Kidney (tissue), 14 donors: ENCODE measurements around the gene DEPDC1B. TPM values are rescaled to one million over a fixed set of nuclear protein-coding genes. Genes with fewer than 3 reads are reported as not detected.
"Not testable (repeated sequence)": the region's sequence is repeated elsewhere in the genome, so short reads cannot be mapped to it uniquely, and the experiment has no call there.

Experiments
- DNase-seq, 5 donors: peaks; one replicate each; pipeline ENCODE4 v3.0.0-alpha.2; 2013 to 2020
- FAIRE-seq: peaks from 2 replicates; lab custom pipeline; 2012; peaks lifted over from hg19 to GRCh38; lab: Jason Lieb, UNC
- H3K27ac ChIP-seq, 2 donors: one replicate each; pipeline ENCODE4 v1.7.0; 2013; ENCODE audit warnings: low read depth in 2 of 2, low read length in 2 of 2, inconsistent platforms in 1 of 2
- H3K27me3 ChIP-seq: one replicate; pipeline ENCODE4 v1.7.1; 2013; ENCODE audit warnings: low read length, inconsistent platforms; ENCODE audit not compliant: control insufficient read depth, insufficient read depth
- H3K36me3 ChIP-seq, 3 donors: one replicate each; pipeline versions ENCODE4 v1.7.0 to v1.7.1; 2013; ENCODE audit warnings: low read length in 3 of 3, control low read depth in 1 of 3, inconsistent platforms in 1 of 3; ENCODE audit not compliant: insufficient read depth in 3 of 3, control insufficient read depth in 2 of 3
- H3K4me1 ChIP-seq, 3 donors: one replicate each; pipeline versions ENCODE4 v1.7.0 to v1.7.1; 2013; ENCODE audit warnings: low read length in 3 of 3, inconsistent platforms in 1 of 3, low read depth in 1 of 3; ENCODE audit not compliant: control insufficient read depth in 2 of 3, insufficient read depth in 2 of 3
- H3K4me3 ChIP-seq, 3 donors: one replicate each; pipeline versions ENCODE4 v1.7.0 to v1.8.1; 2013; ENCODE audit warnings: low read length in 3 of 3, control low read depth in 1 of 3, inconsistent platforms in 1 of 3
- H3K9ac ChIP-seq, 3 donors: one replicate each; pipeline versions ENCODE4 v1.7.0 to v1.7.1; 2013; ENCODE audit warnings: low read length in 3 of 3, control low read depth in 1 of 3, inconsistent platforms in 1 of 3
- H3K9me3 ChIP-seq, 3 donors: one replicate each; pipeline versions ENCODE4 v1.7.0 to v1.7.1; 2013; ENCODE audit warnings: low read length in 3 of 3, control low read depth in 1 of 3, inconsistent platforms in 1 of 3; ENCODE audit not compliant: control insufficient read depth in 2 of 3, insufficient read depth in 1 of 3
- intact Hi-C: fragments of 100-400 bp; cut with DNase I; formaldehyde crosslinking; loops from one replicate; pipeline ENCODE4 v1.11.1; 2022
- polyA plus RNA-seq: library from polyadenylated mRNA; stranded (reverse); fragments of 350-450 nt; fragmentation: Illumina TruSeq; extraction: RNeasy Lipid Tissue Mini Kit (QIAGEN cat#74804); gene quantifications from one replicate; pipeline ENCODE4 v1.2.3, GENCODE V29; 2014; ENCODE audit warnings: low read depth, low replicate concordance; ENCODE audit not compliant: insufficient read depth
- total RNA-seq: library from RNA; stranded (reverse); fragmentation: NEBNext Ultra II Directional; extraction: Animal tissue kit (Norgen Biotek cat#: 25700); gene quantifications from one replicate; pipeline ENCODE4 v1.2.1, GENCODE V29; 2021
- TF ChIP-seq, protein P1 (sequence below): IDR thresholded peaks from 3 replicates; pipeline ENCODE4 v1.5.1; 2012; ENCODE audit warnings: mild to moderate bottlenecking, moderate library complexity, borderline replicate concordance; ENCODE audit not compliant: insufficient read depth; ENCODE audit errors: extremely low read depth
- donor health status: control.
- donor health status: control.
- donor health status: control.
- donor health status: control.
- donor health status: control.
- donor health status: DM: yes; HTN: yes; CAD: no.
- donor health status: Normal renal cell carcinoma (clear cell type).

The DEPDC1B gene
- total and polyA plus RNA-seq, 2 donors from 2014 or later = 0.50 to 5.2 TPM

DNA sequence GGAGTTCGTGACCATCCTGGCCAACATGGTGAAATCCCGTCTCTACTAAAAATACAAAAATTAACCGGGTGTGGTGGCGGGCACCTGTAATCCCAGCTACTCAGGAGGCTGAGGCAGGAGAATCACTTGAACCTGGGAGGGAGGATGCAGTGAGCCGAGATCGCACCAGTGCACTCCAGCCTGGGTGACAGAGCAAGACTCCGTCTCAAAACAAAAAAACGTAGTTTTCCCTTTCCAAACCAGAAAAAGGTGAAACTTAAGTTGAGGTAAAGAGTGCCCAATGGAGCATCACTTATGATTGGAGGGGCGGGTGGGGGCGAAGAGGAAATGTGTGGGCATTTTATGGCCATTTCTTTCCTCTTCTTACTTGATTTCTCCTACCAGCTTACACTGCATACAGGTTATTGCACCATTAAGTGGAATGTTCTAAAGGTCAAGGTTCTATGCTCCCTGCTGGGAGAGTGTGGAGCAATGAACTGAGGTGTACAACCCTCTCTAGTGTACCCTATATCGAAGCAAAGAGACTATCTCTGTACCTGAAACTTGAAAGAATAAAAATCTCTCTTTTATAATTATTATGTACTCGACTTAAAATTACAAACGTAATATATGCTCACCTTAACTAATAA lies 136.2 kb downstream of the DEPDC1B start:
- TF ChIP-seq, protein P1, sequence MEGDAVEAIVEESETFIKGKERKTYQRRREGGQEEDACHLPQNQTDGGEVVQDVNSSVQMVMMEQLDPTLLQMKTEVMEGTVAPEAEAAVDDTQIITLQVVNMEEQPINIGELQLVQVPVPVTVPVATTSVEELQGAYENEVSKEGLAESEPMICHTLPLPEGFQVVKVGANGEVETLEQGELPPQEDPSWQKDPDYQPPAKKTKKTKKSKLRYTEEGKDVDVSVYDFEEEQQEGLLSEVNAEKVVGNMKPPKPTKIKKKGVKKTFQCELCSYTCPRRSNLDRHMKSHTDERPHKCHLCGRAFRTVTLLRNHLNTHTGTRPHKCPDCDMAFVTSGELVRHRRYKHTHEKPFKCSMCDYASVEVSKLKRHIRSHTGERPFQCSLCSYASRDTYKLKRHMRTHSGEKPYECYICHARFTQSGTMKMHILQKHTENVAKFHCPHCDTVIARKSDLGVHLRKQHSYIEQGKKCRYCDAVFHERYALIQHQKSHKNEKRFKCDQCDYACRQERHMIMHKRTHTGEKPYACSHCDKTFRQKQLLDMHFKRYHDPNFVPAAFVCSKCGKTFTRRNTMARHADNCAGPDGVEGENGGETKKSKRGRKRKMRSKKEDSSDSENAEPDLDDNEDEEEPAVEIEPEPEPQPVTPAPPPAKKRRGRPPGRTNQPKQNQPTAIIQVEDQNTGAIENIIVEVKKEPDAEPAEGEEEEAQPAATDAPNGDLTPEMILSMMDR = no peak
- Histone ChIP-seq H3K4me3 (no peak overlapping the region), H3K9me3 (peaks cover 0 to 11% (median 0%) of the 10 kb centered on the region in 3 donors), H3K4me1 (no peaks in the 10 kb centered on the region), H3K27ac (no peak overlapping the region), H3K27me3 (no peaks in the 10 kb centered on the region), H3K9ac (no peak overlapping the region), H3K36me3 (no peaks in the 10 kb centered on the region)
- FAIRE-seq = no peak
- intact Hi-C loops = no loop called here
- no peak for DNase-seq

DNA sequence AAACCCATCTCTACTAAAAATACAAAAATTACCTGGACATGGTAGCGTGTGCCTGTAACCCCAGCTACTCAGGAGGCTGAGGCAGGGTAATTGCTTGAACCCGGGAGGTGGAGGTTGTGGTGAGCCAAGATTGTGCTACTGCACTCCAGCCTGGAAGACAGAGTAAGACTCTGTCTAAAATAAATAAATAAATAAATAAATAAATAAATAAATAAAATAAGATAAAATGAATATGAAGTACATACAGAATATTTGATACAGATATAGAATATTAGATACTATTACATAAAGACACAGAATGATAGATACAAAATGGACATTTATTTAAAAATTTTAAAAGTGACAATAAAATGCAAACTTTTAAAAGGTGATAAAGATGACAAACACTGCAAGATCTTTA lies 146.7 kb downstream of the DEPDC1B start:
- H3K27me3 ChIP-seq, H3K9ac ChIP-seq, intact Hi-C loops, FAIRE-seq, H3K36me3 ChIP-seq, DNase-seq, H3K27ac ChIP-seq, H3K4me1 ChIP-seq, H3K9me3 ChIP-seq, H3K4me3 ChIP-seq: not testable (repeated sequence)

DNA sequence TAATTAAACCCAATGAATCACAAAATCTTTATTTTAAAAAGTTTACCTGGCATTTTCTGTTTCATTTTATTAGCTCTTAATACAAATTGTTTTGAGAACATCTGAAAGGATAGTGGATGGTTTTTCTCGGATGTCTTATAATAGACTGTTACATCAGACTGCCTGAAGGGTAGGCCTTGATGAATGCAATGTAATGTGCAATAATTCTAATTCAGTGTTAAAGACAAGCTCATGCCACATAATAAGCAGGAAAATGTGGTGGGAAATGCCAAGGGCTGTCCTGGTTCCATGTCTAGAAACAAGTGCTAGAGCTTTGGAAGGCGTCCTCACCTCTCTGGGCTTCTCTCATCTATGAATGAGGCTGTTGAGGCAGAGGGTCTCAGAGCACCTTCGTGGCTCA lies 148.1 kb downstream of the DEPDC1B start:
- no peaks in the 10 kb centered on the region for H3K9me3 ChIP-seq
- H3K4me3 ChIP-seq = no peak overlapping the region
- FAIRE-seq = no peak
- TF ChIP-seq, protein P1 = no peak
- H3K27ac ChIP-seq = no peak overlapping the region
- intact Hi-C loops = no loop called here
- no peak overlapping the region for H3K9ac ChIP-seq
- no peaks in the 10 kb centered on the region for H3K27me3 ChIP-seq
- no peak for DNase-seq
- H3K36me3 ChIP-seq = no peaks in the 10 kb centered on the region
- H3K4me1 ChIP-seq = no peaks in the 10 kb centered on the region

DNA sequence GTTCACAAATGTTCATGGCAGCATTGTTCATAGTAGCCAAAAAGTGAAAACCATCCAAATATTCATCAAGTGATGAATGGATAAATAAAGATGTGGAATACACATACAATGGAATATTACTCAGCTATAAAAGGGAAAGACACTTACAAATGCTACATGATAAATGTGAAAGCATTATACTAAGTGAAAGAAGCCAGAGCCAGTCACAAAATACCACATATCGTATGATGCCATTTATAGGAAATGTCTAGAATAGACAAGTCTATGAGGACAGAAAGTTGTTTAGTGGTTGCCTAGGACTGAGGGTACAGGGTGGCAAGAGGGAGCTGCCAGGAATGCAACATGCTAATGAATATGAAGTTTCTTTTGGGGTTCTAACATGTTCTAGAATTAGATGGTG lies 148.7 kb downstream of the DEPDC1B start:
- Histone ChIP-seq H3K27ac (no peak overlapping the region), H3K9ac (no peak overlapping the region), H3K4me1 (no peaks in the 10 kb centered on the region), H3K4me3 (no peak overlapping the region), H3K27me3 (no peaks in the 10 kb centered on the region), H3K36me3 (no peaks in the 10 kb centered on the region), H3K9me3 (no peaks in the 10 kb centered on the region)
- FAIRE-seq = no peak
- TF ChIP-seq, protein P1 = no peak
- intact Hi-C loops = no loop called here
- no peak for DNase-seq
